Omental fat pad (tissue), 4 donors: ENCODE data around the gene MXD3. TPM values are rescaled to one million over a fixed set of nuclear protein-coding genes. Genes with fewer than 3 reads are reported as not detected.
"Not testable (repeated sequence)": the region's sequence is repeated elsewhere in the genome, so short reads cannot be mapped to it uniquely, and the experiment has no call there.

Source experiments
- ATAC-seq: fragments of 150-250 bp; one replicate; pipeline ENCODE4 v1.9.1; 2016; ENCODE audit warnings: mild to moderate bottlenecking, moderate library complexity; ENCODE audit not compliant: low FRiP score
- DNase-seq: peaks from one replicate; pipeline ENCODE4 v3.0.0-alpha.2; 2019; ENCODE audit warnings: low spot score
- total RNA-seq, 4 donors: library from RNA; depleted of rRNA; stranded (reverse); fragments of >200 nt; gene quantifications; one replicate each; pipeline ENCODE4 v1.1.0, GENCODE V29; 2016
- TF ChIP-seq, protein P1 (sequence below), 3 donors: fragments of 450-650 bp; IDR thresholded peaks; one replicate each; pipeline ENCODE4 v1.5.1; 2016 to 2017; ENCODE audit warnings: antibody characterized with exemption in 3 of 3, mild to moderate bottlenecking in 3 of 3, moderate library complexity in 2 of 3

Gene MXD3
- total RNA-seq, 4 donors from 2014 or later = 3.5 to 26.8 (median 4.8) TPM

DNA sequence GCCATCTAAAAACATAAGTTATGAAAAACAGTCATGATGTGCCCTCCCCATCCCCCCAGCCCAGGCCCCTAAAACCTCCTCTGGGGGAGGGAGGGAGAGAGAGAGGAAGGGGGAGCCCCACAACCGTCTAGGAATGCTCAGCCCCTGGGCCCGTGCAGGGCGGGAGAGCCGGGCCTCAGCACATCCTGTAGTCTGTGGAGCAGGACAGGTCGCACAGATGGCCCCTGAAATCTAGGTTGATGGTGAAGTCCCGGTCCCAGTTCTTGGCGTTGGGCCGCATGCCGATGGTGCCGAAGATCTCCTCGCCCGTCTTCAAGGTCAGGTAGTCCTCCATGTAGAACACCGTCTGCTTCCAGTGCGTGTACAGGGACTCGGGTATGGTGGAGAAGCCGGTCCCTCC is 46.3 kb downstream of the MXD3 start:
- TF ChIP-seq, protein P1, sequence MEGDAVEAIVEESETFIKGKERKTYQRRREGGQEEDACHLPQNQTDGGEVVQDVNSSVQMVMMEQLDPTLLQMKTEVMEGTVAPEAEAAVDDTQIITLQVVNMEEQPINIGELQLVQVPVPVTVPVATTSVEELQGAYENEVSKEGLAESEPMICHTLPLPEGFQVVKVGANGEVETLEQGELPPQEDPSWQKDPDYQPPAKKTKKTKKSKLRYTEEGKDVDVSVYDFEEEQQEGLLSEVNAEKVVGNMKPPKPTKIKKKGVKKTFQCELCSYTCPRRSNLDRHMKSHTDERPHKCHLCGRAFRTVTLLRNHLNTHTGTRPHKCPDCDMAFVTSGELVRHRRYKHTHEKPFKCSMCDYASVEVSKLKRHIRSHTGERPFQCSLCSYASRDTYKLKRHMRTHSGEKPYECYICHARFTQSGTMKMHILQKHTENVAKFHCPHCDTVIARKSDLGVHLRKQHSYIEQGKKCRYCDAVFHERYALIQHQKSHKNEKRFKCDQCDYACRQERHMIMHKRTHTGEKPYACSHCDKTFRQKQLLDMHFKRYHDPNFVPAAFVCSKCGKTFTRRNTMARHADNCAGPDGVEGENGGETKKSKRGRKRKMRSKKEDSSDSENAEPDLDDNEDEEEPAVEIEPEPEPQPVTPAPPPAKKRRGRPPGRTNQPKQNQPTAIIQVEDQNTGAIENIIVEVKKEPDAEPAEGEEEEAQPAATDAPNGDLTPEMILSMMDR (IDR thresholded peaks at IDR 0.05) = no peak
- DNase-seq (no peak), ATAC-seq (no peak)

DNA sequence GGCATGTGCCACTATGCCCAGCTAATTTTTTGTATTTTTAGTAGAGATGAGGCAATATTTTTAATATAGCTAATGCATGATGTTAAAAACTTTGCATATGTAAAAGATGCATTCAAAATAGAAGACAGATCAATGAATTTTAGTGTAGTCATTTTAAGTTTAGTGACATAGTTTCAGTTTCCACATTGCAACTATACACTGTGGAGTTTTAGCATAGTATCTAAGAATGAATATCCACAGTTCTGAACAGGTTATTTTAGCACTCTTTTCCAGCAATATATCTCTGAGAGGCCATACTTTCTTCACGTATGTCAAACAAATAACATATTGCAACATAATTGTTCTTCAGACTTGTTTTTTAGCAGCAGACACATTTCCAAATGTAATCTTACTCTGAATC is 47.5 kb downstream of the MXD3 start:
- DNase-seq (no peak), ATAC-seq (no peak)
- TF ChIP-seq, protein P1 (IDR thresholded peaks at IDR 0.05) = no peak

DNA sequence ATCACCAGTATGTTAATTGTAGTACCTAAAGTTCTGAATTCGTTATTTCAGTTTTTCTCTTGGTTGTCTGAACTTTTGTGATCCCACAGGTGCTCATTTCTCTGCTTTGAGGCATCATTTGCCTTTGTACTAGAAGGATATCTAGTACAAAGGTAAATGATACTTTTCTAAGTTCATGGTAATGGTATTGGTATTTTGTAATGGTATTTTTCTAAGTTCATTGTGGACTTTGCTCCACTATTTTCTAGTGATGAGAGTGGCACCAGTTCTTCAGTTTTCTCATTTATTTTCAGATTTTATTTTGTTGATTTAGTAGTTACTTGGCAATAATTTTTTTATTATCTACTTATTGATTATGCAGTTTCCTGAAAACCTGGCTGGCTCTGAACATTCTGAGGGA is 50.2 kb downstream of the MXD3 start:
- TF ChIP-seq, protein P1 (IDR thresholded peaks at IDR 0.05) = no peak
- no peak for ATAC-seq
- DNase-seq = no peak

DNA sequence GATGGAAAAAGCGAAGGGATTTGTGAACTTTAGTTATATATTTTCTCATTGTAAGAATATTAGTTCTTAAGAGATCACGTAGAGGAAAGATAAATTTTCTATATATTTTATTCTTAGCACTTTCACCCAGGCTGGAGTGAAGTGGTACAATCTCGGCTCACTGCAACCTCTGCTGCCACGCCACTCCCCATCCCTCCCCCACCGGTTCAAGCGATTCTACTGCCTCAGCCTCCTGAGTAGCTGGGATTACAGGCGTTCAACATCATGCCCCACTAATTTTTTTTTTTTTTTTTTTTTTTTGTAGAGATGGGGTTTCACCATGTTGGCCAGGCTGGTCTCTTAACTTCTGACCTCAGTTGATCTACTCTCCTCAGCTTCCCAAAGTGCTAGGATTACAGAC is 50.7 kb downstream of the MXD3 start:
- no peak for DNase-seq
- no peak for ATAC-seq
- TF ChIP-seq, protein P1 (IDR thresholded peaks at IDR 0.05) = no peak

DNA sequence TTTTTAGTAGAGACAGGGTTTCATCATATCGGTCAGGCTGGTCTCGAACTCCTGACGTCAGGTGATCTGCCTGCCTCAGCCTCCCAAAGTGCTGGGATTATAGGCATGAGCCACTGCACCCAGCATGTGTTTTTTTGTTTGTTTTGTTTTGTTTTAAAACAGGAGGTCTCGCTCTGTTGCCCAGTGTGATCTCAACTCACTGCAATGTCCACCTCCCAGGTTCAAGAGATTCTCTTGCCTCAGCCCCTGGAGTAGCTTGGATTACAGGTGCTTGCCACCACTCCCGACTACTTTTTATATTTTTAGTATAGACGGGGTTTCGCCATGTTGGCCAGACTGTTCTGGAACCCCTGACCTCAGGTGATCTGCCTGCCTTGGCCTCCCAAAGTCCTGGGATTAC is 53.0 kb downstream of the MXD3 start:
- not testable (repeated sequence) for DNase-seq, ATAC-seq

Other genes with a start within 250 kb of the MXD3 start
- 1 to 10 TPM in 3 of 4 donors, not detected in 1; 1.4 to 3.9 (median 2.7) TPM for gene FGFR4, start 225.0 kb downstream of the MXD3 start, total RNA-seq
- 10 to 100 TPM; 32.3 to 52.6 (median 36.1) TPM for gene NSD1, start 178.1 kb downstream of the MXD3 start, total RNA-seq
- gene RAB24, start 8.2 kb downstream of the MXD3 start, total RNA-seq = 10 to 100 TPM; 18.9 to 38.9 (median 23.8) TPM
- gene PRELID1, start 8.1 kb downstream of the MXD3 start, total RNA-seq = 100 to 1,000 TPM in 1 of 4 donors, 10 to 100 TPM in 3; 51.9 to 102 (median 67.5) TPM
- gene LMAN2, start 39.8 kb upstream of the MXD3 start, total RNA-seq = 100 to 1,000 TPM; 129 to 164 (median 144) TPM
- gene RGS14, start 46.0 kb upstream of the MXD3 start, total RNA-seq = 10 to 100 TPM in 1 of 4 donors, 1 to 10 TPM in 3; 7.1 to 25.1 (median 8.2) TPM
- not detected for gene SLC34A1, start 72.5 kb upstream of the MXD3 start, total RNA-seq
- not detected for gene PFN3, start 88.8 kb upstream of the MXD3 start, total RNA-seq
- 1 to 10 TPM in 1 of 4 donors, under 1 TPM in 3; 0.38 to 3.0 (median 0.63) TPM for gene F12, start 97.7 kb upstream of the MXD3 start, total RNA-seq
- gene GRK6, start 114.8 kb upstream of the MXD3 start, total RNA-seq = 10 to 100 TPM; 16.1 to 45.5 (median 27.2) TPM
- 1 to 10 TPM in 3 of 4 donors, not detected in 1; 1.6 to 2.8 (median 2.1) TPM for gene PRR7, start 134.9 kb upstream of the MXD3 start, total RNA-seq
- 10 to 100 TPM; 33.5 to 78.5 (median 38.3) TPM for gene DBN1, start 161.7 kb upstream of the MXD3 start, total RNA-seq
- gene PDLIM7, start 185.7 kb upstream of the MXD3 start, total RNA-seq = 10 to 100 TPM; 20.0 to 63.2 (median 34.2) TPM
- 10 to 100 TPM in 3 of 4 donors, 1 to 10 TPM in 1; 7.4 to 41.0 (median 16.3) TPM for gene DOK3, start 197.9 kb upstream of the MXD3 start, total RNA-seq
- 10 to 100 TPM; 66.2 to 93.7 (median 73.6) TPM for gene DDX41, start 205.1 kb upstream of the MXD3 start, total RNA-seq
- gene FAM193B, start 242.7 kb upstream of the MXD3 start, total RNA-seq = 10 to 100 TPM; 43.3 to 92.5 (median 50.9) TPM